ENCODE measurements around the gene TEX101. TPM values are rescaled to one million over a fixed set of nuclear protein-coding genes. Genes with fewer than 3 reads are reported as not detected.
"Not testable (repeated sequence)": the region's sequence is repeated elsewhere in the genome, so short reads cannot be mapped to it uniquely, and the experiment has no call there.

Gene TEX101
- total RNA-seq = not detected in 2 replicates

- Histone ChIP-seq H3K79me2 (ENCODE audit: insufficient read depth, low read length) (no peaks in the 10 kb centered on the region), H3K4me3 (ENCODE audit: insufficient read depth, low read length) (no peak within 1 kb of the TSS), H3K27me3 (ENCODE audit: insufficient read depth, low read length) (peaks cover 10% of the 10 kb centered on the region), H4K20me1 (ENCODE audit: insufficient read depth, low read length) (no peaks in the 10 kb centered on the region), H3K36me3 (ENCODE audit: insufficient read depth, low read length) (no peaks in the 10 kb centered on the region), H2AFZ (ENCODE audit: low read length) (no peak within 1 kb of the TSS), H3K27ac (ENCODE audit: low read depth, low read length) (no peak within 1 kb of the TSS), H3K9me3 (ENCODE audit: low read depth, low read length) (no peaks in the 10 kb centered on the region), H3K4me1 (ENCODE audit: insufficient read depth, low read length) (no peaks in the 10 kb centered on the region), H3K4me2 (ENCODE audit: insufficient read depth, low read length) (no peak within 1 kb of the TSS)
- TF ChIP-seq CTCF (IDR thresholded peaks at IDR 0.05; ENCODE audit: extremely low read depth, low read depth, low read length) = no peak
- DNase-seq (ENCODE audit: insufficient read length, low spot score, missing footprints) = no peak
Observed at GRCh38 chr19:43414554-43414953, at the start of gene TEX101. TSS of gene TEX101 (plus strand) at chr19:43414890. CDS start at chr19:43415920, 1,030 bp downstream.

DNA sequence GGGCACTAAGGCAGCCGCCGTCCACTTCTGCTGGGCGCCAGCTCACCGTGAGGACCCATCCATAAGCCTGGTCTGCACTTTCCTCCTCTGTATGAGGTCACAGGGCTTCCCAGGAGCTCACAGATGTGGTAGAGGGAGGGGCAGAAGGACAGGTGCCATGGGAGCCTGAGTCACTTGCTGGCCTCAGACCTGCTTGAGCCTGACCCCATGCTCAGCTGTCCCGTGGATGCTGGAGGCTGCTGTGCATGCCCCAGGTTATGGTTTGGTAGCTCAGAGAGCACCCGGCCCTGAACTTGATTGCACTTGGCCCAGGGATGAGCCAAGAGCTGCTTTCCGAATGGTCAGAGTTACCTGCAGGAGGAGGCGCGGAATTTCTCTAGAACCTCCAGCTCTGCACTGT lies 49.0 kb upstream of the TEX101 start:
- H4K20me1 ChIP-seq (ENCODE audit: insufficient read depth, low read length); H3K4me3 ChIP-seq (ENCODE audit: insufficient read depth, low read length); H3K9me3 ChIP-seq (ENCODE audit: low read depth, low read length); H3K4me2 ChIP-seq (ENCODE audit: insufficient read depth, low read length); H3K36me3 ChIP-seq (ENCODE audit: insufficient read depth, low read length); H3K4me1 ChIP-seq (ENCODE audit: insufficient read depth, low read length); DNase-seq (ENCODE audit: insufficient read length, low spot score, missing footprints); H3K27ac ChIP-seq (ENCODE audit: low read depth, low read length); H3K79me2 ChIP-seq (ENCODE audit: insufficient read depth, low read length); H2AFZ ChIP-seq (ENCODE audit: low read length): not testable (repeated sequence)
- H3K27me3 ChIP-seq (ENCODE audit: insufficient read depth, low read length) = peaks cover 14% of the 10 kb centered on the region

DNA sequence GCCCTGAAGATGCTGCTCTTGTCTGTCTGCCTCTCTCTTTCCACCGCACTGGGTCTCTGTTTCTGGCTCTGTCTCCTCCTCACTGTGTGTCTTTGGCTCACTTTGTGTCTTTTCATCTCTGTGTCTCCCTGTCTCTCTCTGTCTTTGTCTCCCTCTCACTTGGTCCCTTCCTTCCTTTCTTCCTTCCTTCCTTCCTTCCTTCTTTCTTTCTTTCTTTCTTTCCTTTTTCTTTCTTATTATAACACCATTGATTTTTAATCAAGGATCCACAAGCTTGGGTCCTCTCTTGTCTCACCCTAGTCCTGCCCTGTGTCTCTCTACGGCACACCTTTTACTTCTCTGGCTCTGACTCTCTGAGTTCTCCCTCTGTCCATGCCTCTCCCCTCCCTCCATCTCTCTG lies 46.9 kb upstream of the TEX101 start:
- no peaks in the 10 kb centered on the region for H3K79me2 ChIP-seq (ENCODE audit: insufficient read depth, low read length)
- no peak overlapping the region for H3K27ac ChIP-seq (ENCODE audit: low read depth, low read length)
- no peaks in the 10 kb centered on the region for H4K20me1 ChIP-seq (ENCODE audit: insufficient read depth, low read length)
- H3K4me1 ChIP-seq (ENCODE audit: insufficient read depth, low read length) = no peaks in the 10 kb centered on the region
- no peak overlapping the region for H2AFZ ChIP-seq (ENCODE audit: low read length)
- peaks cover 14% of the 10 kb centered on the region for H3K27me3 ChIP-seq (ENCODE audit: insufficient read depth, low read length)
- no peak for TF ChIP-seq CTCF (IDR thresholded peaks at IDR 0.05; ENCODE audit: extremely low read depth, low read depth, low read length)
- H3K4me3 ChIP-seq (ENCODE audit: insufficient read depth, low read length) = no peak overlapping the region
- no peak for DNase-seq (ENCODE audit: insufficient read length, low spot score, missing footprints)
- no peaks in the 10 kb centered on the region for H3K9me3 ChIP-seq (ENCODE audit: low read depth, low read length)
- H3K4me2 ChIP-seq (ENCODE audit: insufficient read depth, low read length) = no peak overlapping the region
- H3K36me3 ChIP-seq (ENCODE audit: insufficient read depth, low read length) = no peaks in the 10 kb centered on the region

- H3K27ac ChIP-seq (ENCODE audit: low read depth, low read length); H3K4me1 ChIP-seq (ENCODE audit: insufficient read depth, low read length); H2AFZ ChIP-seq (ENCODE audit: low read length); H3K36me3 ChIP-seq (ENCODE audit: insufficient read depth, low read length); H3K4me3 ChIP-seq (ENCODE audit: insufficient read depth, low read length); H3K9me3 ChIP-seq (ENCODE audit: low read depth, low read length); H3K4me2 ChIP-seq (ENCODE audit: insufficient read depth, low read length); H3K79me2 ChIP-seq (ENCODE audit: insufficient read depth, low read length); DNase-seq (ENCODE audit: insufficient read length, low spot score, missing footprints); H4K20me1 ChIP-seq (ENCODE audit: insufficient read depth, low read length): not testable (repeated sequence)
- peaks cover 12% of the 10 kb centered on the region for H3K27me3 ChIP-seq (ENCODE audit: insufficient read depth, low read length)
Observed at GRCh38 chr19:43368897-43369296, 45.8 kb upstream of the TEX101 start.

GRCh38 chr19:43371909-43372308 lies 42.8 kb upstream of the TEX101 start:
- Histone ChIP-seq H3K4me1 (ENCODE audit: insufficient read depth, low read length) (no peaks in the 10 kb centered on the region), H3K9me3 (ENCODE audit: low read depth, low read length) (no peaks in the 10 kb centered on the region), H3K27ac (ENCODE audit: low read depth, low read length) (no peak overlapping the region), H3K27me3 (ENCODE audit: insufficient read depth, low read length) (peaks cover 9% of the 10 kb centered on the region), H3K4me3 (ENCODE audit: insufficient read depth, low read length) (no peak overlapping the region), H3K36me3 (ENCODE audit: insufficient read depth, low read length) (no peaks in the 10 kb centered on the region), H4K20me1 (ENCODE audit: insufficient read depth, low read length) (no peaks in the 10 kb centered on the region), H3K79me2 (ENCODE audit: insufficient read depth, low read length) (no peaks in the 10 kb centered on the region), H3K4me2 (ENCODE audit: insufficient read depth, low read length) (no peak overlapping the region), H2AFZ (ENCODE audit: low read length) (no peak overlapping the region)
- no peak for DNase-seq (ENCODE audit: insufficient read length, low spot score, missing footprints)
- TF ChIP-seq CTCF (IDR thresholded peaks at IDR 0.05; ENCODE audit: extremely low read depth, low read depth, low read length) = no peak
